HG03280 (cell line): ENCODE data around the gene PGLYRP1.

Source experiments
- ATAC-seq: cut with Tn5 transposase; IDR thresholded peaks from one replicate; pipeline ENCODE4 v1.9.1; 2021; ENCODE audit warnings: mild to moderate bottlenecking, moderate library complexity; ENCODE audit not compliant: unreplicated experiment

Gene PGLYRP1

DNA sequence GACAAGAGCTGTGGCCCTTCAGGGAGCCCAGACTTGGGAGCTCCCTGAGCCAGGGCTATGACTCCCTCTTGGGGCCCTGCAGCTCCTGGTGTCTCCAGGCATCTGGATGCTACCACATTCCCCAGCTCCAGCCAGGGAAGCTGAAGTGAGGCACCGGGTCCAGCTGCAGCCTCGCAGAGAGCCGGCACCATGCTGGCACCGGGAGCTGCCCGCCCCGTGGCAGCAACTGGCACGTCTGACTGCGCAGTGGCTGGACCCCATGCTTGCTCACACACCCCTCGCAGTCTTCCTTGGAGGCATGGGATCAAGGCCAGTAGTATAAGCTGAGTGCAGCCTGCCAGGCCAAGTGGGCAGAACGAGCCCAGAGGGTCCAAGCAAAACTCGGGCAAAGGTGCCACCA lies 10.5 kb upstream of the PGLYRP1 start:
- ATAC-seq: no peak

DNA sequence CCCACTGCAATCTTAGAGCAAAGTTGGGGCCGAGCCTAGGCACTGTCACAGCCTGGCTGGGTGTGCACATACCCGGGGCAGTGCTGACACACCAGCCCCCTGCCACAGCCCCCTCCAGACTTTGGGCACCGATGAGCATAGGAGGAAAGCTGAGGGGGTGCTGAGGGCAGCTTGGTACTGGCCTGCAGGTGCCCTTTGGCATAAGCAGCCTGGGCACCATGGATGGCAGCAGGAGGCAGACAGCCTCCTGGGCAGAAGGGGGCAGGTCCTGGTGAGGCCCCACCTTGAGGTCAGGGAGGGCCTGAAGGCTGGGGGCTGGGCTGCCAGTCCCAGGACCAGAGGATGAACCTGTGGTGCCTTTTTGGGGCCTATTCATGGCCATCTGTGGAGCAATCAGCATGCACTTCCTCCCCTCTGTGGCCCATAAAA lies 9.8 kb upstream of the PGLYRP1 start:
- no peak for ATAC-seq

DNA sequence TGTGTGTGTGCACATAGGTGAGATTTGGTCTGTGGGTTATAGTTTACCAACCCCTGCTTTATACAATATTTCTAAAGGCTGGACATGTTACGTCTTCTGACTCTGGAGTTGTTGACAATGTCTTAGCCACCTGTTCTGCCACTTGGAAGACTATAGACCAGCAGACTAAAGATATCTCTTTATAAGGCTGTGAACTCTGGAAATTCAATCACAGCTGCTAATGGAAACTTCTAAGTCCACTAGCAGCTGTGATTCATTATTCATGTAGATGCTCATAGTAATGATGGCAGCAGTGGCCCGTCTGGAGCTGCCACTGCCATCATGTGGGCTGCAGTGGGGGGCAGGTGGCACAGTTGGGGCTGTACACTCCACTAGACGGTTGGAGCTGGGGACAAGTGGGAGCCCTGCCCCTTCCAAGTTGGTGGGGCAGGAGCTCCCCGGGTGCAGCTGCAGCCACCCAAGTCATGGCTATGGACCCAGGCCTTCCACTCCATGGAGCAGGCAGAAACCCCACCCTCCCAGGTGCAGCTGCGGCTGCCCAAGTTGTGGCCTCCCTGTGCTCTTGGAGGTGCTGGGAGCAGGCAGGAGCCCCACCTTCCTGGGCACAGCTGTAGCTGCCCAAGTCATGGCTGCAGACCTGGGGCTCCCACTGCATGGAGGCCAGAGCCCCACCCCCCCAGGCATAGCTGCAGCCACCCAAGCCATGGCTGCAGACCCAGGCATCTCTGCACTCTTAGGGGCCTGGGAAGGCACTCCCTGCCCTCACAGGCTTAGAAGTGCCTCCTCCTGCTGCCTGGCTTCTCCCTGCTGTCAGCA lies 9.1 kb upstream of the PGLYRP1 start:
- no peak for ATAC-seq

DNA sequence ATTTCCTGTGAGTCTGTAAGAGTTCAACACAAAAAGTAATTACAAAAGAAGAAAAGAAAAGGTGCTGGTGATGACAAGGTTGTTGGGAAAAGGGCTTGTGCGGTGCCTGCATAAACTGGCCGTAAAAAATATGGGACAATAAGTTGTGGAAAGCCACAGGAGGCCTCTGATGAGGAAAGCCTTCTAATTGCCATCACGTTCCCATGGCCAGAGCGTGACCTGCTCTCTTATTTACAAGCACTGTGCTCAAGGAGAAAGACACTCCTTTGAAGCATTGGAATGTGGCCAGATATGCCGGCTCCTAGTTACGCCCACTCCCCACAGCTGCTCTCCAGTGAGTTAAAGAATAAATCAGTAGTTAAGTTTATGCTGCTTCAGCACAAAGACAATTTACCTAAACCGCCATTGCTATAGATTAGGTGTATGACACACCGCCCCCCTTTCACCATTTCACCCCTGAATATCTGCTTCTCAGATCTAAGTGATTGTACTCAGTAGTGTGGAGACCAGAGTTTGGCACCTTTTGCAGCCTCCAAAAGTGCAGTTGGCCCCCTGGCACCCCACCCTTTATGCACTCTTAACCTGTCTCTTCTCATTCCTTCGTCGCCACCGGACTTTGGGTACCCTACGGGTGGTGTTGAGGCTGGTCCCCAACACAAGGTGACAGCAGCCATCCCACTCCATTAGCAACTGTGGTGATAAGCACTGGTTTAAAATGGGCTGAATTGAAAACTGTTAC lies 8.1 kb upstream of the PGLYRP1 start:
- ATAC-seq: no peak

DNA sequence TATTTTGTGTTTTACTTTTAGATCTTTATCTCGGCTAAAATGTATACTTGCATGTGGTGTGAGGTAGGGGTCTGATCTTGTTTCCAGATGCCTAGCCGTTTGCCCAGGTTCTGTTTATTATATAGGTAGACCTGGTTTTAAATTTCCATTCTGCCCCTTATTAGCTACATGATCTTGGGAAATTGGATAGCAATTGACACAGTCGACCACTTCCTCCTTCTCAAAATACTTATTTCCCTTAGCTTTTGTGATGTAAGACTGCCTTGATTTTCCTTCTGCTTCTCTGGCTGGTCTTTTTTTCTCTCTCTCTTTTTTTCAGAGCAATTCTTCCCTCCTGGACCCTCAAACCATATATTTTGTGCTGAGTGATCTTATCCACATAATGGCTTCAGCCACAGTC lies 3.0 kb upstream of the PGLYRP1 start:
- ATAC-seq: no peak

- no peak for ATAC-seq
Measured at GRCh38 chr19:46023311-46023779, 492 bp upstream of the PGLYRP1 start.

DNA sequence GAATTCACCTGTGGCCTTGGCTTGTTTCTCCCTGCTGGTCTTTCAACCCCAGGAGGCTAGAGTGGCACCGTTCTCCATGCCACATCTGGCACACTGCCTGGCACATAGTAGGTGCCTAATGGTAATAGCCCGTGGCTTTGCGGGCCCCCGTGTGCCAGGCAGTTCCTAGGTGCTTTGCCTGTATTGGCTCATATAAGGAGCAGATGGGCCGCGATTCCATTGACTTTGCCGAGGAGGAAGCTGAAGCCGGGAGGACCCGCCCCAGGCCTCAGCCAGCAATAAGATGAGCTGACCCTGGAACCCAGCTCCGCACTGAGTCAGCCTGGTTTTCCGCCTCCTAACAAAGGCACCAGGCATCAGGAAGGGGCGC lies 807 bp downstream of the PGLYRP1 start:
- ATAC-seq: no peak

GRCh38 chr19:46021531-46022041 lies 1.3 kb downstream of the PGLYRP1 start:
- ATAC-seq: no peak

- no peak for ATAC-seq
Measured at GRCh38 chr19:46020819-46021125, 2.1 kb downstream of the PGLYRP1 start.

DNA sequence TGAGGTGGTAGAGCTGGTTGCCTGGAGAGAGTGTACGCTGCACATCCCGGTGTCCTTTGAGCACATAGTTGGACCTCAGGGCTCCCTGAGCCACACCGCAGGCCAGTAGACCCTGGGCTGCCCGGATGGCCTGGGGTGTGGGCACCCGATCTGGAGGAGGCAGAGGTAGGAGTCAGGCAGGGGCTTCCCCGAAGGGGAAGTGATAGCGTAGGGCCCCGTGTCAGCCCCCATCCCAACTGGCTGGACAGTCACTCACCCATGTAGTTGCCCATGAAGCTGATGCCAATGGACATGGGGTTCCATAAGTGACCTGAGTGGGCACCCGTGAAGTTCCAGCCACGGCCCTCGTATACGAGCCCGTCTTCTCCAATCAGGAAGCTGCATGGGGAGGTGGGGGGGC lies 3.6 kb downstream of the PGLYRP1 start:
- no peak for ATAC-seq

DNA sequence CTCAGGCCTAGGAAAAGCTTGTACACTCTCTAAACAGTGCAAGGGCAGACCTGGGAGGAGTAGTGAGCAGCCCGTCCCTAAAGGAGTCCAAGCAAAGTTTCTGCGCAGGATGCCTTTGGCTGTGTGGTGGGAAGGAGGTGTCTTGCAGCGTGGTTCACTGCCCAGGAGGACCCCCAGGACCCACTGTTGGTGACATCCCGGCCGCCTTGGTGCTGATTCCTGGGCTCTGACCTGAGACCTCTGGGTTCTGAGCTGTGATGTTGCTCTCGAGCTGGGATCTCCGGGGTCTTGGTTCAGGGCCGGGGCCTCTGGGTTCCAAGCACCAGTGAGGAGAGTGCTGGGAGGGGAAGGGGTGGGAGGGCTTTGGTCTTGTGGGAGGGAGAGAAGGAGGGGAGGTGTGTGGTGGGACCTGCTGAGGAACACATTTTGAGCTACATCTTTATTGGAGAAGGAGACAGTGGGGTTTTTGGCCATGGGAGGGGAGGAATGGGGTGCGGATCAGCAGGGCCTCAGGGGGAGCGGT lies 4.1 kb downstream of the PGLYRP1 start:
- no peak for ATAC-seq

DNA sequence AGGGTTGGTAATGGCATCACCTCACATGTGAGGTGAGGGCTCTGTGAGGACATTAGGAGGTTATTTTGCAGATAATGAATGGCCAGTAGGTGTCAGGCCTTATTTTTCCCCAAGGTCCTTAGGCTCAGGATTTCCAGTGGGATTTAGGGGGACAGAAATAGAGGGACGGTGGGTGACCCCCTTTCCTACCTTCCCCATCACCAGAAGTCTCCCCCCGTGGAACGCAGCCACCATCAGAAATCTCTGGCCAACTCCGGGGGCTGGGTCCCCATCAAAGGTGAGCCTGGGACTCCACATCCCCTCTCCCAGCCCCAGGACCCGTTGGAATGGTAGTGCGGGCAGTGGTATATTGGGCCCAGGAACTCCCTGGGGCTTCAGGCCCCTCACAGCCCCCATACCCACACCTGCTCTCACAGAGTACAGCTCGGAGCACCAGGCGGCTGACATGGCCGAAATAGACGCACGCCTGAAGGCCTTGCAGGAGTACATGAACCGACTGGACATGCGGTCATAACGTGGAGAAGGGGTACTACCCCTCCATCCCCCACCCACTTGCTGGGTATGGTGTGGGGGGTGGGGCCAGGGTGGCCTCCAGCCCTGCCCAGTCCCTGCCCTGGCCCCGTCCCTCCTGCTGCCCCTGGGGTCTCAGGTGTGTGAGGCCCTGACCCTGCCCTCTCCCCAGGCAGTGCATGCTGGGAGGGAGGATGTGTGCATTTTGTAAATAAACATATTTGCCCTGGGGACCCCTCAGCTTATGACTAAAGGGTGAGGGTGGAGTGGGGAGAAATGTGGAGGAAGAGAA lies 4.8 kb downstream of the PGLYRP1 start:
- ATAC-seq: no peak

- no peak for ATAC-seq
Measured at GRCh38 chr19:46017095-46017429, 5.8 kb downstream of the PGLYRP1 start.

- ATAC-seq: peak; percentile 57
Measured at GRCh38 chr19:46016426-46017094, 6.3 kb downstream of the PGLYRP1 start.

DNA sequence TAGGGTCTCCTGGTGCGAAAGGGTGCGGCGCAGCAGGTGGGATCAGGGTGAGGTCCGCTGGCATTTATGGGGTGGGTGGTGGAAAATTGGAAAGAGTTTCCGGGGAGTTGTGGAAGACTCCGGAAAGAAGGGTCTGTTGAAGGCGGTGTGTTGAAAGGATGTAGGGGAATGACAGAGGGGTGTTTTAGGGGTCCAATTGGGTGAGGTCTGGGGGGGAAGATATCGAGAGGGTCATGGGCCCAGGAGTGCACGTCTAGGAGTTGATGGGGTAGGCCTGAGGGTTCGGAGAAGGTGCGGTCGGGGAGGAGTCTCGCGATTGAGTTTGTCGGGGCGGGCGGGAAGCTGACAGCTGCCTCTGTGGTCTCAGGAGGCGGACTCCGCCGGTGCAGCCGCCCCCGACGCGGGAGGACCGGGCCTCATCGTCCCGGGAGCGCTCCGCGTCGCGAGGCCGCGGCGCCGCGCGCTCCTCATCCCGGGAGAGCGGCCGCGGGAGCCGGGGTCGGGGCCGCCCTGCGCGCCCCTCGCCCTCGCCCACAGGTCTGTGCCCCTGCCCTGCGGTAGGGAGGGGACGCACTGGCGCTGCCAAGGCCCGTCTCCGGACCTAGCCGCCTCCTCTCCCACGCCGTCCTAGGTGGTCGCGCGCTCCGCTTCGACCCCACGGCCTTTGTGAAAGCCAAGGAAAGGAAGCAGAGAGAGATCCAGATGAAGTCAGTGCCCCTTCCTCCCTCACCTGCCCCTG lies 7.0 kb downstream of the PGLYRP1 start:
- ATAC-seq: no peak

DNA sequence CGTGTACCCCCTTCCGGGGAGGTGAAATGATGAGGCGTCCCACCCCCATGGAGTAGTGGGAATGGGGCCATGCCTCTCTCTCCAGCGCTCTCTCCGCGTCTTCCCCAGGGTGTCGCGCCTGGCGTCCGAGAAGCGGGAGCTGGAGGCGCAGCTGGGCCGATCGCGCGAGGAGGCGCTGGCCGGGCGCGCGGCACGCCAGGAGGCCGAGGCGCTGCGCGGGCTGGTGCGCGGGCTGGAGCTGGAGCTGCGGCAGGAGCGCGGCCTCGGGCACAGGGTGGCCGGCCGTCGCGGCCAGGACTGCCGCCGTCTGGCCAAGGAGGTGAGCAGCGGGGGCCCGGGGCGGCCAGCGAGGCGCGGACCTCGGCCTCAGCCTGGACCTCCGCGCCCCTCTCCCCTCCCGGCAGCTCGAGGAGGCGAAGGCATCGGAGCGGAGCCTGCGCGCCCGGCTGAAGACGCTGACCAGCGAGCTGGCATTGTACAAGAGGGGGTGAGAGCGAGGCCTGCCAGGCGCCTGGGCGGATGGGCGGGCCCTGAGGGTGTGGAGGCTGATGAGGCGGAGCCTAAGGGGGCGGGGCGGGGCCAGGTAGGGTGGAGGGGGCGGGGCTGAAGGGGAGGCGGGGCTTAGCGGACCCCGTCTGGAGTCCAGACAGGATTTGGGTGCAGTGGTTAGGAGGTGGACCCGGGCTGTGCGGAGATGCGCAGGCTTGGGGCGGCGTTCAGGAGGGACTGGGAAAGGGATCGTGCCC lies 7.7 kb downstream of the PGLYRP1 start:
- no peak for ATAC-seq

DNA sequence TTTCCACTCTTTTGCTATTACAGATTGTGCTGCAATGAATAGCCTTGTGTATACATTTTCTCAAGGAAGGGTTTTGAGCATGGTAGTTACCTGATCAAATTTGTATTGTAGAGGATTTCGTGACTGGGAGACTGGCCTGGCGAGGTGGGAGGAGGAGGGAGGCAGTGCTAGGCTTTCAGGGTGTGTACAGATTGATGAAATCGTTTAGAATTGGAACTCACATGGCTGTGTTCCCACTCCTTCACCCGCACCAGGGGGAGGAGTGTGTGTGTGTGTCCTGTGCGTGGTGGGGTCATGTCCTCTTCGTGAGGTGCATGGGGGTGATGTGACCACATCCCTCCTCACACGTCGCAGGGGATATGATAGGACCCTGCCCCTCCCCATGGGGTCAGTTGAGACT lies 8.3 kb downstream of the PGLYRP1 start:
- ATAC-seq: no peak

DNA sequence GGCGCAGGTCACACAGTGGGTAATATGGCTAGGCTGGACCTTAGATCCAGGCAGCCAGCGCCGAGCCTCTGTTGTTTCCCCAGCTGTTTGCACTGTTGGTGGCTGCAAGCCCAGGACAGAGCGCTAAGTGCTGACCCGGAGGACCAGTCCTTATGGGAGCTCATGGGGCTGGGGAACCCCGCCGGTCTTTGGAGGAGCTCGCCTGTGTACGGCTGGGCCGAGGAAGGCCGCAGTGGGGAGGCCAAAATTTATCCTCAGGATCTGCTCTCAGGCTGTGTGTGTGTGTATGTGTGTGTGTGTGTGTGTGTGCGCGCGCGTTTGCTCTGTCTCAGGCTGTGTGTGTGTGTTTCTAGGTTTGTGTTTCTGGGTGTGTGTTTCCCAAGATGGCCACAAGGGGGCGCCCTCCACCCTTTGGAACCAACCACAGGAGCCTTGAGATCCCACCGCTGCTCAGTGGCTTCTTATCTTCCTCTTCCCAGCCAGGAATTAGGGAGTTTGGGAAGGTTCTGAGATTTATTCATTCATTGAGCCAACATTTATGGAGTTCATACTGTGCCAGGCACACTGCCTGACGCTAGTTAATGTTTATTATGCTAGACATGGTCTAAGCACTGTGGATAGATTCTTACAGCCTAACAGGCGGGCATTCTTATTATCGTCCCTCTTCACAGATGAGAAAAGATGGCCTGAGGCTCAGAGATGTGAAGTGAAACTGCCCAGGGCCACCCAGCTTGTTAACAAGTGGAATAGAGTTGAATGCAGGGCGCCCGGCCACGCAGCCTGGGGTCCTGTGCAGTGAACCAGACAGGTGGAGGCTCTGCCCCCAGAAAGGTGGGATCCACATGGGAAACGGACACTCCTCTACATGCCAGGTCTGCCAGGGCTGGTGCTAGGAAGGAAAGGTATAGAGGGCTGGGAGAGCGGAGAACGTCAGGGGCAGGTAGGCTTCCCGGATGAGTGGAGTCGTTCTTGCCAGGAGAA lies 13.0 kb downstream of the PGLYRP1 start:
- no peak for ATAC-seq
